Vagina (tissue), 2 donors: ENCODE measurements around the gene IRX4. TPM values are rescaled to one million over a fixed set of nuclear protein-coding genes. Genes with fewer than 3 reads are reported as not detected.

Source experiments
- DNase-seq, 2 donors: peaks; one replicate each; pipeline ENCODE4 v3.0.0-alpha.2; 2017; ENCODE audit errors: extremely low spot score in 2 of 2
- H3K27ac ChIP-seq: fragments of 200-600 bp; sonication (generic); one replicate; pipeline ENCODE4 v1.5.1; 2019
- H3K27me3 ChIP-seq: fragments of 200-600 bp; sonication (generic); one replicate; pipeline ENCODE4 v1.5.1; 2019
- H3K36me3 ChIP-seq, 2 donors: fragments of 200-600 bp; sonication (generic); one replicate each; pipeline ENCODE4 v1.5.1; 2017 to 2019
- H3K4me1 ChIP-seq: fragments of 200-600 bp; sonication (generic); one replicate; pipeline ENCODE4 v1.5.1; 2019
- H3K4me3 ChIP-seq, 2 donors: fragments of 200-600 bp; sonication (generic); 1 replicate in 1 of 2; 2 replicates in 1 of 2; pipeline ENCODE4 v1.5.1; 2016 to 2019
- H3K9me3 ChIP-seq: fragments of 200-600 bp; sonication (generic); one replicate; pipeline ENCODE4 v1.5.1; 2019
- POLR2A ChIP-seq, 2 donors: fragments of 450-650 bp; IDR thresholded peaks; one replicate each; pipeline ENCODE4 v1.6.1; 2017; ENCODE audit warnings: antibody characterized with exemption in 2 of 2, mild to moderate bottlenecking in 2 of 2, moderate library complexity in 2 of 2
- POLR2AphosphoS5 ChIP-seq, 2 donors: sonication (generic); formaldehyde crosslinking; IDR thresholded peaks; one replicate each; pipeline ENCODE4 v1.9.0; 2017; ENCODE audit warnings: antibody characterized with exemption in 2 of 2, mild to moderate bottlenecking in 2 of 2, low read depth in 1 of 2; ENCODE audit not compliant: insufficient read depth in 1 of 2
- intact Hi-C: fragments of 100-400 bp; cut with DNase I; formaldehyde crosslinking; loops from one replicate; pipeline ENCODE4 v1.15.1; 2023
- total RNA-seq: library from RNA; depleted of rRNA; stranded (reverse); fragments of >200 nt; gene quantifications from one replicate; pipeline ENCODE4 v1.2.3, GENCODE V29; 2016
- TF ChIP-seq, protein P1 (sequence below), 3 experiments: fragments of 450-650 bp in 2 of 3; fragments of 200-600 bp in 1 of 3; sonication (generic) in 1 of 3; IDR thresholded peaks; one replicate each; pipeline ENCODE4 v1.5.1; 2017 to 2019; ENCODE audit warnings: antibody characterized with exemption in 3 of 3, mild to moderate bottlenecking in 2 of 3, moderate library complexity in 2 of 3

IRX4 gene
- total RNA-seq, 1 donor from 2014 or later: 26.8 TPM

DNA sequence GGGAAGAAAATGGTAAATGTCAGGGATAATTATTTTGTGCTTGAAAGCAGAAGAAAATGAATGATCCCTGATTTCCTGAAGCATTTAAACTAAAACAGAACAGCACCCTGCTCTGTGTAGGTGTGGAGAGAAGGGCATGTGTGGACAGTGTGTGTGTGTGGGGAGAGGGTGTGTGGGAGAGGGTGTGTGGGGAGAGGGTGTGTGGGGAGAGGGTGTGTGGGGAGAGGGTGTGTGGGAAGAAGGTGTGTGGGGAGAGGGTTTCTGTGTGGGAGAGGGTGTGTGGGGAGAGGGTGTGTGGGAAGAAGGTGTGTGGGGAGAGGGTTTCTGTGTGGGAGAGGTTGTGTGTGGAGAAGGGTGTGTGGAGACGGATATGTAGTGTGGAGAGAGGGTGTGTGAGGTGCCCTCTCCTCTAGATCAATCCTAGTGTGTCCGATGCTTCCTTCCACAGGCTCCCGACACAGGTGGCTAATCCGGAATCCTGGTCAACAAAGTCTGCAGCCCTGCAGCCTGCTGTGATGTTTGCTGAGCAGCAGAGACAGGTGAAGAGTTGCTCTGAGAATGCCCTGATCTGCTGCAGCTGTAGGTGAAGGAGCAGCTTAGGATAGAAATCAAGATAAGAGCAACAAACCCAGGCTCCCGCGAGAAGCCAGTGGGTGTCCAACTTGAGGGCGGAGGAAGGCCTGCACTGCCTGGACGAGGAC lies 15.5 kb downstream of the IRX4 start:
- no peak for DNase-seq
- no peaks in the 10 kb centered on the region for H3K27me3 ChIP-seq
- TF ChIP-seq, protein P1, sequence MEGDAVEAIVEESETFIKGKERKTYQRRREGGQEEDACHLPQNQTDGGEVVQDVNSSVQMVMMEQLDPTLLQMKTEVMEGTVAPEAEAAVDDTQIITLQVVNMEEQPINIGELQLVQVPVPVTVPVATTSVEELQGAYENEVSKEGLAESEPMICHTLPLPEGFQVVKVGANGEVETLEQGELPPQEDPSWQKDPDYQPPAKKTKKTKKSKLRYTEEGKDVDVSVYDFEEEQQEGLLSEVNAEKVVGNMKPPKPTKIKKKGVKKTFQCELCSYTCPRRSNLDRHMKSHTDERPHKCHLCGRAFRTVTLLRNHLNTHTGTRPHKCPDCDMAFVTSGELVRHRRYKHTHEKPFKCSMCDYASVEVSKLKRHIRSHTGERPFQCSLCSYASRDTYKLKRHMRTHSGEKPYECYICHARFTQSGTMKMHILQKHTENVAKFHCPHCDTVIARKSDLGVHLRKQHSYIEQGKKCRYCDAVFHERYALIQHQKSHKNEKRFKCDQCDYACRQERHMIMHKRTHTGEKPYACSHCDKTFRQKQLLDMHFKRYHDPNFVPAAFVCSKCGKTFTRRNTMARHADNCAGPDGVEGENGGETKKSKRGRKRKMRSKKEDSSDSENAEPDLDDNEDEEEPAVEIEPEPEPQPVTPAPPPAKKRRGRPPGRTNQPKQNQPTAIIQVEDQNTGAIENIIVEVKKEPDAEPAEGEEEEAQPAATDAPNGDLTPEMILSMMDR (IDR thresholded peaks at IDR 0.05): no peak
- TF ChIP-seq POLR2A (IDR thresholded peaks at IDR 0.05) (no peak), POLR2AphosphoS5 (IDR thresholded peaks at IDR 0.05; ENCODE audit: insufficient read depth in 1 of 2, low read depth in 1 of 2) (no peak)

DNA sequence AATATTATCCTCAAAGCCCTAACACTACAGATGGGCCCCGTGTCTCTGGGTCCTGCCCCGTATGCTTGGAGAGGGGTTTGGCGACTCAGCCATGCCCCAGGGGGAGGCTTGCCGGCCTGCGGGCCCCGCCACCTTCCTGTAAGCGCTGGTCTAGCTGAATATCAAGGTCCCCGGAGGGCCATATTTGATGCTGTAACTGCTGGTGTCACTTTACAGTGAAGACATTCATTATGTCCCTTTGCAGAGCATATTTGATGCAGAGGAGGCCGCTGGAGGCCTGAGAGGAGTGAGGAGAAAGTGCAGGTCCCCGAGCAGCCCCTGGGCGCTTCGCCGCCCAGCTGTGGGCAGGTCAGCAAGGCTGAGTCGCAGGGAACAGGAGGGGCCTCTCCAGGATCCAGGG lies 16.8 kb downstream of the IRX4 start:
- Histone ChIP-seq H3K27ac (no peak overlapping the region), H3K9me3 (no peaks in the 10 kb centered on the region), H3K4me1 (no peaks in the 10 kb centered on the region), H3K4me3 (no peak overlapping the region), H3K27me3 (no peaks in the 10 kb centered on the region), H3K36me3 (no peaks in the 10 kb centered on the region)
- no peak for DNase-seq
- intact Hi-C loops: no loop called here
- TF ChIP-seq POLR2AphosphoS5 (IDR thresholded peaks at IDR 0.05; ENCODE audit: insufficient read depth in 1 of 2, low read depth in 1 of 2) (no peak), POLR2A (IDR thresholded peaks at IDR 0.05) (no peak)
- TF ChIP-seq, protein P1 (IDR thresholded peaks at IDR 0.05): no peak

More for the DNA sequence above, 15.5 kb downstream of the IRX4 start:
- intact Hi-C loops: no loop called here
- Histone ChIP-seq H3K4me1 (no peaks in the 10 kb centered on the region), H3K9me3 (no peaks in the 10 kb centered on the region), H3K27ac (no peak overlapping the region), H3K36me3 (no peaks in the 10 kb centered on the region), H3K4me3 (no peak overlapping the region)

DNA sequence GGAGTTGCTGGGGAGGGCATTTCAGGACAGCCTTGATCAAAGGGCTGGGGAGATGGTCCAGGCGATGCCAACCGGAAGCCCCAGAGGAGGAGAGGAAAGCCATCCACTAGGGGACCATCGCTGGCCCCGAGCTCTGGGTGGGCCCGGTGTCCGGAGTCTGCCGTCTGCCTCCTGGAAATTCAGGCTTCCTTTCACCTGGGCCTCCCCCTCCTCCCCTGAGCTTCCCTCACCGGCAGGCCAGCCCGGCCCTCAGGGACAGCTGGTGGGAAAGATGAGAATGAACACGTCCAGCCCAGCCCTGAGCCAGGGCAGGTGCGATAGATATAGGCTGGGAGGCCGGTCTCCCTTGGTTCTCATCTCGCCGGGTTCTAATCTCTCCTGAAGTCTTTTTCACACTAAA lies 17.2 kb downstream of the IRX4 start:
- intact Hi-C loops: no loop called here
- Histone ChIP-seq H3K27me3 (no peaks in the 10 kb centered on the region), H3K4me1 (no peaks in the 10 kb centered on the region), H3K27ac (no peak overlapping the region), H3K4me3 (no peak overlapping the region), H3K36me3 (no peaks in the 10 kb centered on the region), H3K9me3 (no peaks in the 10 kb centered on the region)
- TF ChIP-seq, protein P1 (IDR thresholded peaks at IDR 0.05): no peak
- no peak for TF ChIP-seq POLR2AphosphoS5 (IDR thresholded peaks at IDR 0.05; ENCODE audit: insufficient read depth in 1 of 2, low read depth in 1 of 2)
- TF ChIP-seq POLR2A (IDR thresholded peaks at IDR 0.05): no peak
- DNase-seq: no peak

DNA sequence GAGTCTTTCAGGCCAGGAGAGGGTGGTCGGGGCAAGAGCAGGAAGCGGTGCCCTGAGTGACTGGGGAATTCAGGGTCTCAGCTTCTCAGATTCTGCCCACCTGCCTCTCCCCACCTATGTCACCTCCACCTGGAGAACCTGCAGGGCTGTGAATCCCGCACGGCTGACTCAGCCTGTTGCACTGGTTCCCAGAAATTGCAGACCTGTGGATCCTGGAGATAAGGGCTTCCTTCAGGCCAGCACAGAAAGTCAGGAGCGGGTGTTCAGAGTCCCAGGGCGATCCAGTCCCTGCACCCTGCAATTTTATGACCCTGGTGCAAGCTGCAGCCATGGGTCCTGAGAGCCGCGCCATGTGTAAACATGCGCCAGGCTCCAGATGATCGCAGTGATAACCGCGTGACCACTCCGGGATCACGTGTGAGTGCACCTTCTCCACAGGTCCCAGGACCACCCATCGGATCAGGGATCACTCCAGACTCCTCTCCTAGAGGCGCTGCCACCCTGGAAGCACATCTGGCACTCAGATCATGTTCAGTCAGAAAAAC lies 17.8 kb downstream of the IRX4 start:
- DNase-seq: no peak
- no peak overlapping the region for H3K4me3 ChIP-seq
- H3K9me3 ChIP-seq: no peaks in the 10 kb centered on the region
- no peaks in the 10 kb centered on the region for H3K4me1 ChIP-seq
- no peak overlapping the region for H3K27ac ChIP-seq
- H3K36me3 ChIP-seq: no peaks in the 10 kb centered on the region
- no peaks in the 10 kb centered on the region for H3K27me3 ChIP-seq
- intact Hi-C loops: no loop called here
- TF ChIP-seq POLR2A (IDR thresholded peaks at IDR 0.05): no peak
- TF ChIP-seq POLR2AphosphoS5 (IDR thresholded peaks at IDR 0.05; ENCODE audit: insufficient read depth in 1 of 2, low read depth in 1 of 2): no peak

DNA sequence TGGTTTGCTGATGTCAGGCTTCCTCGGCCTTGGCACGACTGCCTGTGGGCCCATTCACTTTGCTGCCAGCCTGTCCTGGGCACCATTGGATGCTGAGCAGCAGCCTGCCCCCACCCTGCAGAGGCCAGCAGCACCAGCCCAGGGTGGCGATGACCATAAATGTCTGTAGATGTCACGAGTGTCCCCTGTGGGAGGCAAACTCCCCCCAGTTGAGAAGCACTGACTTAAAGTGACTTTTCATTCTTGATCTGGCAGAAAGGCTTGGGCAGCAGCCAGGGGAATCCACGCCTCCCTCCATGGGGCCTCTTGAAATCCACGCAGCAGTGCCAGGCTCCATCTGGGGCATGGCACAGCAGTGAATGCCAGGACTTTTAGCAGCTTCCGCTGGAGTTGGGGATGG lies 21.8 kb downstream of the IRX4 start:
- intact Hi-C loops: no loop called here
- Histone ChIP-seq H3K9me3 (no peaks in the 10 kb centered on the region), H3K36me3 (no peaks in the 10 kb centered on the region), H3K4me3 (no peak overlapping the region), H3K4me1 (no peaks in the 10 kb centered on the region), H3K27ac (no peak overlapping the region), H3K27me3 (no peaks in the 10 kb centered on the region)
- no peak for DNase-seq
- TF ChIP-seq POLR2AphosphoS5 (IDR thresholded peaks at IDR 0.05; ENCODE audit: insufficient read depth in 1 of 2, low read depth in 1 of 2): no peak
- TF ChIP-seq, protein P1 (IDR thresholded peaks at IDR 0.05): no peak
- no peak for TF ChIP-seq POLR2A (IDR thresholded peaks at IDR 0.05)
